ENCODE measurements around the gene CORO7.

- TF ChIP-seq TAF1 (IDR thresholded peaks at IDR 0.05; ENCODE audit: low read depth, low read length) = no peak
- no peak; the same call in 1 of the 2 replicates for TF ChIP-seq POLR2AphosphoS5 (IDR thresholded peaks at IDR 0.05; ENCODE audit: low read depth, low read length)
Measured at GRCh38 chr16:4404247-4404966, 12.0 kb downstream of the CORO7 start.
